Measurements from ENCODE around the gene PTPN11.

GRCh38 chr12:112527082-112527481 lies 108.3 kb downstream of the PTPN11 start:
- TF ChIP-seq, protein P1, sequence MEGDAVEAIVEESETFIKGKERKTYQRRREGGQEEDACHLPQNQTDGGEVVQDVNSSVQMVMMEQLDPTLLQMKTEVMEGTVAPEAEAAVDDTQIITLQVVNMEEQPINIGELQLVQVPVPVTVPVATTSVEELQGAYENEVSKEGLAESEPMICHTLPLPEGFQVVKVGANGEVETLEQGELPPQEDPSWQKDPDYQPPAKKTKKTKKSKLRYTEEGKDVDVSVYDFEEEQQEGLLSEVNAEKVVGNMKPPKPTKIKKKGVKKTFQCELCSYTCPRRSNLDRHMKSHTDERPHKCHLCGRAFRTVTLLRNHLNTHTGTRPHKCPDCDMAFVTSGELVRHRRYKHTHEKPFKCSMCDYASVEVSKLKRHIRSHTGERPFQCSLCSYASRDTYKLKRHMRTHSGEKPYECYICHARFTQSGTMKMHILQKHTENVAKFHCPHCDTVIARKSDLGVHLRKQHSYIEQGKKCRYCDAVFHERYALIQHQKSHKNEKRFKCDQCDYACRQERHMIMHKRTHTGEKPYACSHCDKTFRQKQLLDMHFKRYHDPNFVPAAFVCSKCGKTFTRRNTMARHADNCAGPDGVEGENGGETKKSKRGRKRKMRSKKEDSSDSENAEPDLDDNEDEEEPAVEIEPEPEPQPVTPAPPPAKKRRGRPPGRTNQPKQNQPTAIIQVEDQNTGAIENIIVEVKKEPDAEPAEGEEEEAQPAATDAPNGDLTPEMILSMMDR (conservative IDR thresholded peaks at IDR 0.05 in 1 of 2, IDR thresholded peaks at IDR 0.05 in 1 of 2; ENCODE audit: low read depth in 1 of 2, low read length in 2 of 2), result no peak
- no peak for TF ChIP-seq EZH2 (IDR thresholded peaks at IDR 0.05; ENCODE audit: low read length, missing control alignments)

Measured in fibroblast of lung (primary cell).